BE2C (cell line): Measurements from ENCODE around the gene EXOSC1.
"Not testable (repeated sequence)": the region's sequence is repeated elsewhere in the genome, so short reads cannot be mapped to it uniquely, and the experiment has no call there.

Experiments
- DNase-seq: peaks from one replicate; pipeline ENCODE4 v3.0.0-alpha.2; 2020
- H3K27me3 ChIP-seq: fragments of 250-450 bp; sonication (Bioruptor Pico); 2 replicates; pipeline ENCODE4 v1.5.1; 2020; ENCODE audit warnings: mild to moderate bottlenecking
- H3K36me3 ChIP-seq: fragments of 250-450 bp; sonication (Bioruptor Pico); 2 replicates; pipeline ENCODE4 v1.5.1; 2020; ENCODE audit warnings: mild to moderate bottlenecking
- H3K4me1 ChIP-seq: fragments of 250-450 bp; sonication (Bioruptor Pico); 2 replicates; pipeline ENCODE4 v1.5.1; 2020
- H3K4me3 ChIP-seq: 2 replicates; pipeline ENCODE4 v1.5.1; 2011; ENCODE audit warnings: low read depth, low read length
- H3K9me3 ChIP-seq: fragments of 250-450 bp; sonication (Bioruptor Pico); 2 replicates; pipeline ENCODE4 v1.5.1; 2020
- CTCF ChIP-seq: IDR thresholded peaks from 2 replicates; pipeline ENCODE4 v1.5.1; 2012; ENCODE audit warnings: mild to moderate bottlenecking, low read depth, low read length

The EXOSC1 gene

GRCh38 chr10:97483921-97484320 is 38.1 kb upstream of the EXOSC1 start:
- no peak for DNase-seq
- Histone ChIP-seq H3K4me3 (no peak overlapping the region), H3K27me3 (no peaks in the 10 kb centered on the region), H3K4me1 (no peaks in the 10 kb centered on the region), H3K36me3 (peaks cover 38% of the 10 kb centered on the region), H3K9me3 (no peaks in the 10 kb centered on the region)
- TF ChIP-seq CTCF, result no peak

- DNase-seq, result no peak
- TF ChIP-seq CTCF, result no peak
- Histone ChIP-seq H3K4me1 (no peaks in the 10 kb centered on the region), H3K27me3 (no peaks in the 10 kb centered on the region), H3K36me3 (peaks cover 40% of the 10 kb centered on the region), H3K4me3 (no peak overlapping the region), H3K9me3 (no peaks in the 10 kb centered on the region)
Measured at GRCh38 chr10:97483506-97483905, 37.7 kb upstream of the EXOSC1 start.

- Histone ChIP-seq H3K36me3 (peaks cover 49% of the 10 kb centered on the region), H3K4me1 (no peaks in the 10 kb centered on the region), H3K4me3 (no peak overlapping the region), H3K27me3 (no peaks in the 10 kb centered on the region), H3K9me3 (no peaks in the 10 kb centered on the region)
- no peak for TF ChIP-seq CTCF
- no peak for DNase-seq
Measured at GRCh38 chr10:97482381-97482780, 36.6 kb upstream of the EXOSC1 start.

GRCh38 chr10:97481071-97481470 is 35.3 kb upstream of the EXOSC1 start:
- Histone ChIP-seq H3K36me3 (peaks cover 62% of the 10 kb centered on the region), H3K9me3 (no peaks in the 10 kb centered on the region), H3K4me3 (no peak overlapping the region), H3K27me3 (no peaks in the 10 kb centered on the region), H3K4me1 (no peaks in the 10 kb centered on the region)
- no peak for TF ChIP-seq CTCF
- DNase-seq, result no peak

- H3K4me3 ChIP-seq, result no peak overlapping the region
- TF ChIP-seq CTCF, result no peak
- DNase-seq, result peak; percentile 58
- peaks cover 73% of the 10 kb centered on the region for H3K36me3 ChIP-seq
- H3K4me1 ChIP-seq, result no peaks in the 10 kb centered on the region
- no peaks in the 10 kb centered on the region for H3K9me3 ChIP-seq
- H3K27me3 ChIP-seq, result no peaks in the 10 kb centered on the region
Measured at GRCh38 chr10:97479939-97480338, 34.1 kb upstream of the EXOSC1 start.

GRCh38 chr10:97479410-97479809 is 33.6 kb upstream of the EXOSC1 start:
- not testable (repeated sequence) for H3K4me3 ChIP-seq, H3K27me3 ChIP-seq
- H3K36me3 ChIP-seq, result peaks cover 73% of the 10 kb centered on the region

GRCh38 chr10:97475936-97476594 is 30.3 kb upstream of the EXOSC1 start:
- Histone ChIP-seq H3K36me3 (peaks cover 72% of the 10 kb centered on the region), H3K4me3 (no peak overlapping the region), H3K27me3 (no peaks in the 10 kb centered on the region), H3K9me3 (no peaks in the 10 kb centered on the region), H3K4me1 (no peaks in the 10 kb centered on the region)
- TF ChIP-seq CTCF, result no peak
- no peak for DNase-seq

More at GRCh38 chr10:97479410-97479809, 33.6 kb upstream of the EXOSC1 start:
- H3K4me1 ChIP-seq, DNase-seq, H3K9me3 ChIP-seq: not testable (repeated sequence)
